GM10266 (cell line): ENCODE data around the gene ARPP19.
"Not testable (repeated sequence)": the region's sequence is repeated elsewhere in the genome, so short reads cannot be mapped to it uniquely, and the experiment has no call there.

Experiments used
- DNase-seq: peaks from one replicate; pipeline ENCODE4 v3.0.0; 2012; ENCODE audit errors: extremely low spot score
- TF ChIP-seq, protein P1 (sequence below): IDR thresholded peaks from 2 replicates; pipeline ENCODE4 v1.5.1; 2012; ENCODE audit warnings: mild to moderate bottlenecking, low read depth; ENCODE audit not compliant: control insufficient read depth, insufficient read depth; ENCODE audit errors: missing control alignments

Gene ARPP19

DNA sequence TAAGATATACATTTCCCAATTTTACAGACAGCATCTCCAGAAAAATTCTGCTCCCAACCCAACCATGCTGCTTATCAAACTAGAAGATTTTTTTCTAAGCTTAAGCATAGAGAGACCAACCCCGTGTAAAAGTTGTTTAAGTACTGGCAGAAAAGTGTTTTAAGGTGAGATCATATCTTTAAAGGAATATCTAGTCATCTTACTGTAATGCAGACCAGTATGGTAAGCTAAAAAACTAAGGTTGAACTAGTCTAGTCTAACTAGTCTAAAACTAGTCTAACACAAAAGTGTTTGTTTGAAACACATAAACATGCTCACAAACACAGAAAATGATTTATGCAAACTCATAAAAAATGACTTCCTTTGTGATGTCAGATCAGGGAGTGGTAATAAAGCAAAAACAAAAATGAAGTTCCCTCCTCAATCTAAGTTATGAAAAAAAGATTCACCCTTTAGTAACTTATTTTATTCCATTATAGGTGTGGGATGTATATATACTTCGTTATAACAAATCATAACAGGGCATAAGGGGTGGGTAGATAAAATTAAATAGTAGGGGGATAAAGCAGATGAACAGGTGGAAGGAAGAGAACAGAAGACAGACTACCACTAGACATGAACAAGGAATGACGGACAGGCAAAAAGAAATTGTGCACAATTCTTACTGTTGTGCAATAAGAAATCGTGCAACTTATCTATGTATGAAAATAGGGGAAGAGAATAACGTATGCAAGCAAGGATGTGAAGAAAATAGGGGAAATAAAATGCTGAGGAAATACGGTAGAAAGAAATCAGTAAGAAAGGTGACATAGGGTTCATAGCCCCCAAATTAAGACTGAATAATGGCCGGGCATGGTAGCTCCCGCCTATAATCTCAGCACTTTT lies 50.1 kb downstream of the ARPP19 start:
- TF ChIP-seq, protein P1, sequence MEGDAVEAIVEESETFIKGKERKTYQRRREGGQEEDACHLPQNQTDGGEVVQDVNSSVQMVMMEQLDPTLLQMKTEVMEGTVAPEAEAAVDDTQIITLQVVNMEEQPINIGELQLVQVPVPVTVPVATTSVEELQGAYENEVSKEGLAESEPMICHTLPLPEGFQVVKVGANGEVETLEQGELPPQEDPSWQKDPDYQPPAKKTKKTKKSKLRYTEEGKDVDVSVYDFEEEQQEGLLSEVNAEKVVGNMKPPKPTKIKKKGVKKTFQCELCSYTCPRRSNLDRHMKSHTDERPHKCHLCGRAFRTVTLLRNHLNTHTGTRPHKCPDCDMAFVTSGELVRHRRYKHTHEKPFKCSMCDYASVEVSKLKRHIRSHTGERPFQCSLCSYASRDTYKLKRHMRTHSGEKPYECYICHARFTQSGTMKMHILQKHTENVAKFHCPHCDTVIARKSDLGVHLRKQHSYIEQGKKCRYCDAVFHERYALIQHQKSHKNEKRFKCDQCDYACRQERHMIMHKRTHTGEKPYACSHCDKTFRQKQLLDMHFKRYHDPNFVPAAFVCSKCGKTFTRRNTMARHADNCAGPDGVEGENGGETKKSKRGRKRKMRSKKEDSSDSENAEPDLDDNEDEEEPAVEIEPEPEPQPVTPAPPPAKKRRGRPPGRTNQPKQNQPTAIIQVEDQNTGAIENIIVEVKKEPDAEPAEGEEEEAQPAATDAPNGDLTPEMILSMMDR, result no peak
- no peak for DNase-seq

DNA sequence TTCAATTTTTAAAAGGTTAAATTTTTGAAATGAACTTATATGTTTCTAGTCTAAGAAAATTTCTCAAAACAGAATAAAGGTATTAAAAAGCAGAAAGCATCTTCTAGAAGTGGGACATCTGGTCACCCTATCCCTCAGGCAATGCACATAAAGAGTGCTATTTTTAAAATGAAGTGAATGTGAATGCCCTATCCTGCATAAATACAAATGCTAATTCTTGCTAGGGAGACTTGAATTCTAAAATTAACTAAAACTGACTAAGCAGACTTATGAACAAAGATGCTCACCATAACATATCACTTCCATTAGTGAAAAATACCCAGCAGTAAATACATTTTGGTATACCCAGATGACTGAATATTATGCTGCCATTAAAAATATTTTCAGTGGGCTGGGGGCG lies 51.8 kb downstream of the ARPP19 start:
- no peak for DNase-seq
- TF ChIP-seq, protein P1, result no peak

DNA sequence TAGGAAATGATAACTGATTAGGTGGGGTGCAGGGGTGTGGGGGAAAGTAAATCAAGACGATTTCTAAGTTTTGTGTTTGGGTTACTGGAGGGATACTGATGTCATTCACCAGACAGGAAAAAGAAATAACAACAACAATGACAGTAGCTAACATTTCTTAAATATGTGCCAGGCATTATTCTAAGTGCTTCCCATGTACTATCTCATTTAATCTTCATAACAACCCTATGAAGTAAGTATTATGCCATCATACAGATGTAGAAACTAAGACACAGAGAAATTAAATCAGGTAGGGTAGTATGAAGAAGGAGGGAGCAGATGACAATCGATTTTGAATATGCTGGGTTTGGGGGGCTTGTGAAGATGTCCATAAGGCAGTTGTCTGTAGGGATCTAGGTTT lies 53.5 kb downstream of the ARPP19 start:
- DNase-seq, result no peak

GRCh38 chr15:52514482-52514881 lies 54.3 kb downstream of the ARPP19 start:
- TF ChIP-seq, protein P1, result no peak
- DNase-seq, result no peak

More for the DNA sequence above, 53.5 kb downstream of the ARPP19 start:
- TF ChIP-seq, protein P1, result no peak

GRCh38 chr15:52512869-52513268 lies 56.0 kb downstream of the ARPP19 start:
- not testable (repeated sequence) for DNase-seq

GRCh38 chr15:52511084-52511483 lies 57.7 kb downstream of the ARPP19 start:
- TF ChIP-seq, protein P1, result no peak
- DNase-seq, result no peak

- no peak for DNase-seq
- TF ChIP-seq, protein P1, result no peak
Measured at GRCh38 chr15:52509500-52510245, 59.2 kb downstream of the ARPP19 start.
